Spinal cord (tissue), 10 donors: ENCODE results near the gene NUDT13. TPM values are rescaled to one million over a fixed set of nuclear protein-coding genes. Genes with fewer than 3 reads are reported as not detected.

ENCODE experiments used
- DNase-seq, 6 donors: peaks; one replicate each; pipeline versions ENCODE4 v3.0.0 to v3.0.0-alpha.2; 2013 to 2015; ENCODE audit warnings: low spot score in 6 of 6, low read depth in 4 of 6
- H3K27ac ChIP-seq: one replicate; pipeline ENCODE4 v1.5.1; 2013; ENCODE audit warnings: low read depth, low read length, control low read depth
- H3K27me3 ChIP-seq: one replicate; pipeline ENCODE4 v1.6.1; 2013; ENCODE audit warnings: low read length; ENCODE audit not compliant: control insufficient read depth, insufficient read depth
- H3K36me3 ChIP-seq: one replicate; pipeline ENCODE4 v1.6.1; 2013; ENCODE audit warnings: low read length; ENCODE audit not compliant: control insufficient read depth, insufficient read depth
- H3K4me1 ChIP-seq: one replicate; pipeline ENCODE4 v1.6.1; 2013; ENCODE audit warnings: low read length; ENCODE audit not compliant: control insufficient read depth, insufficient read depth
- H3K4me3 ChIP-seq: one replicate; pipeline ENCODE4 v1.5.1; 2013; ENCODE audit warnings: low read depth, low read length, control low read depth
- H3K9me3 ChIP-seq: one replicate; pipeline ENCODE4 v1.6.1; 2013; ENCODE audit warnings: low read length; ENCODE audit not compliant: control insufficient read depth, insufficient read depth
- WGBS: methylation state at CpG from one replicate; pipeline ENCODE4 v1.1.5; 2013; ENCODE audit warnings: missing lambda C conversion rate; ENCODE audit not compliant: insufficient coverage; 5-methylcytosine and 5-hydroxymethylcytosine counted together
- polyA plus RNA-seq, 2 donors: library from polyadenylated mRNA; unstranded; fragments of 120-200 nt; gene quantifications; one replicate each; pipeline ENCODE4 v1.2.1, GENCODE V29; 2013; ENCODE audit not compliant: insufficient read length in 2 of 2
- total RNA-seq, 2 donors: library from RNA; depleted of rRNA in 1 of 2; stranded (reverse); fragments of 120-200 nt in 1 of 2; fragments of >200 nt in 1 of 2; gene quantifications; one replicate each; pipeline versions ENCODE4 v1.2.3 to v1.2.4, GENCODE V29; 2013 to 2014
- donor health status: healthy.

Gene NUDT13
- total and polyA plus RNA-seq, 4 donors, result 0.50 to 5.4 (median 2.4) TPM

DNA sequence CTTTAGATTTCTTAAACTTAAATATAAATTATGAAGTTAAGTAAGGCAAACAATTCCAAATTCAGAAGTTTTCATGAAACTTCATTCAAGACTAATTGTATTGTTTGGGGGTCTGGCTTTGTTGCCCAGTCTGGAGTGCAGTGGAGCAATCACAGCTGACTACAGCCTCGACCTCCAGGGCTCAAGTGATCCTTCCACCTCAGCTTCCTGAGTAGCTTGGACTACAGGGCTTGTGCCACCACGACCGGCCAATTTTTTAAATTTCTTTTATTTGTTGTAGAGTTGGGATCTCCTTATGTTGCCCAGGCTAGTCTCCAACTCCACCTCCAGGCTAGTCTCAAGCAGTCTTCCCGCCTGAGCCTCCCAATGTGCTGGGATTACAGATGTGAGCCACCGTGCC is 26.0 kb upstream of the NUDT13 start:
- H3K27ac ChIP-seq, result no peak overlapping the region
- no peak for DNase-seq
- no CpG with 5 or more reads among the region's 5 CpGs for WGBS

DNA sequence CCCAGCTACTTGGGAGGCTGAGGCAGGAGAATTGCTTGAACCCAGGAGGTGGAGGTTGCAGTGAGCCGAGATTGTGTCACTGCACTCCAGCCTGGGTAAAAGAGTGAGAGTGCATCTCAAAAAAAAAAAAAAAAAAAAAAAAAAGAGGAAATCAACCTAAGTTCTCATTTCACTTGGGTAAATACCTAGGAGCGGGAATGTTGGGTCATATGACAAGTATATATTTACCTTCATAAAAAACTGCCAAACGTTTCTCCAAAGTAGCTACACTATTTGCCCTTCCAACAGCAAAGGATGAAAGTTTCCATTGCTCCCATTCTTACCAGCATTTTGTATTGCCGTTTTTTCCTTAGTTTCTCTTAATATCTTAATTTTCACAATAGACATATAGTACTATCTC is 23.4 kb upstream of the NUDT13 start:
- H3K9me3 ChIP-seq, result no peaks in the 10 kb centered on the region
- no CpG with 5 or more reads among the region's 4 CpGs for WGBS
- peaks cover 3% of the 10 kb centered on the region for H3K36me3 ChIP-seq
- H3K4me1 ChIP-seq, result peaks cover 9% of the 10 kb centered on the region
- H3K27me3 ChIP-seq, result no peaks in the 10 kb centered on the region
- no peak for DNase-seq
- no peak overlapping the region for H3K27ac ChIP-seq
- no peak overlapping the region for H3K4me3 ChIP-seq

More for the DNA sequence above, 26.0 kb upstream of the NUDT13 start:
- H3K9me3 ChIP-seq, result no peaks in the 10 kb centered on the region
- H3K27me3 ChIP-seq, result no peaks in the 10 kb centered on the region
- peaks cover 3% of the 10 kb centered on the region for H3K4me1 ChIP-seq
- no peak overlapping the region for H3K4me3 ChIP-seq
- H3K36me3 ChIP-seq, result no peaks in the 10 kb centered on the region

- H3K4me1 ChIP-seq, result peaks cover 10% of the 10 kb centered on the region
- no peak overlapping the region for H3K4me3 ChIP-seq
- H3K36me3 ChIP-seq, result peaks cover 3% of the 10 kb centered on the region
- no peak for DNase-seq
- no peak overlapping the region for H3K27ac ChIP-seq
- no peaks in the 10 kb centered on the region for H3K27me3 ChIP-seq
- H3K9me3 ChIP-seq, result no peaks in the 10 kb centered on the region
These were observed 22.0 kb upstream of the NUDT13 start for GRCh38 chr10:73088304-73088703.

- Histone ChIP-seq H3K27me3 (no peaks in the 10 kb centered on the region), H3K27ac (no peak overlapping the region), H3K4me3 (no peak overlapping the region), H3K36me3 (peaks cover 3% of the 10 kb centered on the region), H3K9me3 (no peaks in the 10 kb centered on the region), H3K4me1 (peaks cover 13% of the 10 kb centered on the region)
- WGBS, result no CpG with 5 or more reads among the region's 3 CpGs
- no peak for DNase-seq
These were observed 17.4 kb upstream of the NUDT13 start for GRCh38 chr10:73092830-73093229.

GRCh38 chr10:73093922-73094850 is 16.1 kb upstream of the NUDT13 start:
- Histone ChIP-seq H3K36me3 (peaks cover 3% of the 10 kb centered on the region), H3K27me3 (no peaks in the 10 kb centered on the region), H3K4me3 (peak overlapping the region; percentile 98), H3K4me1 (peaks cover 13% of the 10 kb centered on the region), H3K27ac (peak overlapping the region; percentile 97), H3K9me3 (no peaks in the 10 kb centered on the region)
- peak in 1 of 6 donors; percentile 6 for DNase-seq
- 13% methylated on average over 1 of the region's 2 CpGs for WGBS

GRCh38 chr10:73094986-73095480 is 15.2 kb upstream of the NUDT13 start:
- H3K9me3 ChIP-seq, result no peaks in the 10 kb centered on the region
- no peak for DNase-seq
- no CpG with 5 or more reads among the region's 5 CpGs for WGBS
- peaks cover 2% of the 10 kb centered on the region for H3K36me3 ChIP-seq
- peak overlapping the region; percentile 98 for H3K4me3 ChIP-seq
- H3K27ac ChIP-seq, result peak overlapping the region; percentile 97
- H3K27me3 ChIP-seq, result no peaks in the 10 kb centered on the region
- peaks cover 9% of the 10 kb centered on the region for H3K4me1 ChIP-seq

DNA sequence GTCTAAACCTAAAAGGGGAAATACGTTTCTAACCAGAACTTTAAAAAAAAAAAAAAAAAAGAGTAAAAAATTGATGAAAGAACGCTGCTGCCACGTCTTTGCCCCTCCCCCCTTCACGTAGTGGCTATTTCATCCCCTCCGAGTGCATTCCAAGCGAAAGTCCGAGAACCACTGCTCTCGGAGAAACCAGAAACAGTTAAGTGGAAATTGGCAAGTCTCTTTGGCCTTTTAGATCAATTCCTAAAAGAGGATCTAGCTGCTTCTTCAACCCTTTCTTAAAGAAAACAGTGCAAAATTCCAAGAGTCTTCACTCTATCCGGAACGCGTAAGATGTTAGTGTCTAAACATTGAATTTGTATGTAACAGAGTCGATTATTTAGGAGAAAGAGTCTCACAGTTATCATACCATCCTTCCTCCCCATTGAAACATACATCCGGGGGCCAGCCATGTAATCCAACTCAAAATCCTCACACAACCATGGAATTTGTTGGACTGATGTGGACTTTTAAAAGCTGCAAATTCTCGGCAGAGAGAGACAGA is 14.7 kb upstream of the NUDT13 start:
- Histone ChIP-seq H3K27me3 (no peaks in the 10 kb centered on the region), H3K27ac (peak overlapping the region; percentile 97), H3K4me3 (peak overlapping the region; percentile 98), H3K36me3 (no peaks in the 10 kb centered on the region), H3K9me3 (no peaks in the 10 kb centered on the region), H3K4me1 (peaks cover 7% of the 10 kb centered on the region)
- WGBS, result 0% methylated on average over 5 of the region's 14 CpGs
- peak; percentile 47 to 86 (median 74) for DNase-seq

- Histone ChIP-seq H3K36me3 (no peaks in the 10 kb centered on the region), H3K27me3 (no peaks in the 10 kb centered on the region), H3K4me3 (peak overlapping the region; percentile 98), H3K4me1 (peaks cover 7% of the 10 kb centered on the region), H3K9me3 (no peaks in the 10 kb centered on the region), H3K27ac (peak overlapping the region; percentile 97)
- WGBS, result under 1% methylated on average over 29 of the region's 29 CpGs
- DNase-seq, result peak in 4 of 6 donors; percentile 39 to 81 (median 64)
These were observed 14.2 kb upstream of the NUDT13 start for GRCh38 chr10:73096041-73096448.

DNA sequence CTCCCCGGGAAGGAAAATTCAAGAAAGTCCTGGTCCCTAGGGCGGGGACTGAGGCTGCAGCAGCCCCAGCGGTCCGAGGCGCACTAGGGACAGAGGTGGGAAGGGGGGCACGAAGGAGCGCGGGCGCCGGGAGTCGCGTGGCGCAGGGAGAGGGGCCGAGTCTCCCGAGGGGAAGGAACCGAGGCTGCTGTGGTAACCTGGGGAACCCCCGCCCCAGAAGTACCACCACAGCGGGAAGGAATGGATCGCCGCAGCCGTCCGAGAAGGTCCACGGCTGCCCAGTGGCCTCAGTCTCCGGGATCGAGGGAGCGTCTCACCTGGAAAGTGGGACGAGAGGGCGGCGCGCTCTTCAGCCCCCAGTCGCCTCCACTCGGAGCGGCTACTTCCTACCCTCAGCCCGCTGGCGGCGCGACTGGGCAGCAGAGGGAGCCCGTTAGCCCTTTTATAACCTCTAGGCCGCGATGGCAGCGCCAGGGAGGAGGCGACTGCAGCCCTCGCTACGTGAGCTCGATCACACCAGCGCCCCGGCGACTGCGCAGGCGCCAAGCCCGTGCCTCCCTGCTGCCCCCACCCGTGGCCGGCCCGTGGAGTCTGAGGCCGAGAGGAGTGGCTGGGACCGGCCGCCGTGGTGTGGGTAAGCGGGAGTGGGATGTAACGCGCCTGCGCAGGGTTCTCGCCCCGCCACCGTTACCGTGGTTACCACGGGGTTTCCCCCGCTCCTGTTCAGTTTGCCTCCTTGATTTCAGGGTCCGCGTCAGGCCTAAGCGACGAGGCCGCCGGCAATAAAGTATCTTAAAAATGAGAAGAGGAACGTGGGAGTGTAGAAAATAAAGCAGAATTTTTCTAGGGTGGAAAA is 13.6 kb upstream of the NUDT13 start, which contains the start of gene P4HA1:
P4HA1 (minus strand) TSS at position 418 of the 856 bp plus-strand sequence. CDS start 21,983 bp downstream, outside the sequence.
- peak; percentile 91 to 99 (median 94) for DNase-seq
- under 1% methylated on average over 70 of the region's 75 CpGs for WGBS
- H3K4me1 ChIP-seq, result peaks cover 7% of the 10 kb centered on the region
- H3K4me3 ChIP-seq, result peak within 1 kb of the TSS; percentile 98
- H3K36me3 ChIP-seq, result no peaks in the 10 kb centered on the region
- peak within 1 kb of the TSS; percentile 97 for H3K27ac ChIP-seq
- no peaks in the 10 kb centered on the region for H3K27me3 ChIP-seq
- no peaks in the 10 kb centered on the region for H3K9me3 ChIP-seq
